Tibial nerve (tissue), 4 donors: ENCODE measurements around the gene WSCD2. TPM values are rescaled to one million over a fixed set of nuclear protein-coding genes. Genes with fewer than 3 reads are reported as not detected.

Experiments used
- DNase-seq, 2 donors: peaks; one replicate each; pipeline ENCODE4 v3.0.0-alpha.2; 2019; ENCODE audit warnings: low spot score in 2 of 2
- H3K27ac ChIP-seq, 4 donors: fragments of 200-600 bp; sonication (generic) in 3 of 4; one replicate each; pipeline ENCODE4 v1.5.1; 2017 to 2019; ENCODE audit warnings: mild to moderate bottlenecking in 1 of 4
- H3K27me3 ChIP-seq, 2 donors: fragments of 200-600 bp; sonication (generic) in 1 of 2; one replicate each; pipeline versions ENCODE4 v1.5.1 to v1.6.0; 2017 to 2019
- H3K36me3 ChIP-seq, 3 donors: fragments of 200-600 bp; sonication (generic); one replicate each; pipeline ENCODE4 v1.5.1; 2018 to 2019
- H3K4me1 ChIP-seq, 4 donors: fragments of 200-600 bp; sonication (generic) in 3 of 4; one replicate each; pipeline ENCODE4 v1.5.1; 2017 to 2019
- H3K4me3 ChIP-seq, 4 donors: fragments of 200-600 bp; sonication (generic) in 3 of 4; one replicate each; pipeline ENCODE4 v1.5.1; 2017 to 2019; ENCODE audit warnings: mild to moderate bottlenecking in 1 of 4, moderate library complexity in 1 of 4
- H3K9me3 ChIP-seq, 4 donors: fragments of 200-600 bp; sonication (generic) in 3 of 4; one replicate each; pipeline ENCODE4 v1.5.1; 2017 to 2019
- EP300 ChIP-seq, 2 donors: sonication (generic); formaldehyde crosslinking; IDR thresholded peaks; one replicate each; pipeline ENCODE4 v1.6.1; 2017; ENCODE audit warnings: antibody characterized with exemption in 2 of 2, mild to moderate bottlenecking in 1 of 2
- POLR2A ChIP-seq, 2 donors: fragments of 450-650 bp; IDR thresholded peaks; one replicate each; pipeline ENCODE4 v1.6.1; 2017; ENCODE audit warnings: antibody characterized with exemption in 2 of 2, mild to moderate bottlenecking in 2 of 2, moderate library complexity in 2 of 2
- WGBS, 2 donors: methylation state at CpG; one replicate each; pipeline ENCODE4 v1.1.5; 2018; 5-methylcytosine and 5-hydroxymethylcytosine counted together
- total RNA-seq, 4 donors: library from RNA; depleted of rRNA; stranded (reverse); fragments of >200 nt; gene quantifications; one replicate each; pipeline ENCODE4 v1.1.0, GENCODE V29; 2016
- TF ChIP-seq, protein P1 (sequence below), 5 experiments: fragments of 200-600 bp in 3 of 5; fragments of 450-650 bp in 2 of 5; sonication (generic) in 3 of 5; IDR thresholded peaks; one replicate each; pipeline ENCODE4 v1.5.1; 2016 to 2019; ENCODE audit warnings: antibody characterized with exemption in 5 of 5, mild to moderate bottlenecking in 3 of 5, moderate library complexity in 2 of 5

The WSCD2 gene
- total RNA-seq, 4 donors from 2014 or later: 4.2 to 38.9 (median 20.8) TPM

DNA sequence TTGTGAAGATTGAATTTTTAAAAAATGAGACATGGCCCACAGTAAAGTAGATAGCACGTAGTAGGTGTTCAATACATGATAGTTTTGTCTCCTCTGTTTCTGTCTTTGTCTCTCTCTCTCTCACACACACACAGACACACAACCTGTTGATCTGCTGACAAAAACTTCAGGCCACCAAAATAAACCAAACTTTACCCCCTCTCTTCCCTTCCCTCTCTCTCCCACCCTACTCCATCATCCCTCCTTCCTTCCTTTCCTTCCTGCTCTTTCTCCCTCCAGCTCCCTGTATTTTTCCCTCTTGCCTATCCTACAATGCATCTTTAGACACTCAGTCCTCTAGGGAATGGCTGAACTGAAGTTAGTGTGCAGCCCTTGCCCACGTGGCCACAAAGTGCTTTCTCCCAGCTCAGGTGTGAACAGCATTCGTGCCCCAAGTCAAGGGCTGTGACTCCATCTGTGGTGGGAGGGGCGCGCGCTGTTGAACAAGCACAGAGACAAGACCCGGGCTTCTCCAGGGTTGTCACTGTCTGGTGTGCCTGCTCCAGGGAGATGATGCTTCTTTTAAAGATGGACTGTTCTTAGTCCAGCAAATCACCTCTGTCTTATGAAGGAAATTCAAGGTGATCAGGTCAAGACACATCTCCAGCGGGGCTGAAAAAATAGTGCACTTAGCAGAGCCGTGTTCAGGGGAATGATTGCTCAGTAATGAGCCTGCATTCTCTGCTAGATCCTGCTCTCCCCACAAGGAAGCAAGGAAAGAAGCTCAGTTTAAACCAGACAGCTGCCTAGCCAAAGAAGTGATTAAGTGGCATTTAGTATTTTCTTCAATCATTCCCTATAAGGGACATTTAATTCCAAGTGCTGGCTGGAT is 75.3 kb downstream of the WSCD2 start:
- no peak for TF ChIP-seq POLR2A (IDR thresholded peaks at IDR 0.05)
- TF ChIP-seq, protein P1, sequence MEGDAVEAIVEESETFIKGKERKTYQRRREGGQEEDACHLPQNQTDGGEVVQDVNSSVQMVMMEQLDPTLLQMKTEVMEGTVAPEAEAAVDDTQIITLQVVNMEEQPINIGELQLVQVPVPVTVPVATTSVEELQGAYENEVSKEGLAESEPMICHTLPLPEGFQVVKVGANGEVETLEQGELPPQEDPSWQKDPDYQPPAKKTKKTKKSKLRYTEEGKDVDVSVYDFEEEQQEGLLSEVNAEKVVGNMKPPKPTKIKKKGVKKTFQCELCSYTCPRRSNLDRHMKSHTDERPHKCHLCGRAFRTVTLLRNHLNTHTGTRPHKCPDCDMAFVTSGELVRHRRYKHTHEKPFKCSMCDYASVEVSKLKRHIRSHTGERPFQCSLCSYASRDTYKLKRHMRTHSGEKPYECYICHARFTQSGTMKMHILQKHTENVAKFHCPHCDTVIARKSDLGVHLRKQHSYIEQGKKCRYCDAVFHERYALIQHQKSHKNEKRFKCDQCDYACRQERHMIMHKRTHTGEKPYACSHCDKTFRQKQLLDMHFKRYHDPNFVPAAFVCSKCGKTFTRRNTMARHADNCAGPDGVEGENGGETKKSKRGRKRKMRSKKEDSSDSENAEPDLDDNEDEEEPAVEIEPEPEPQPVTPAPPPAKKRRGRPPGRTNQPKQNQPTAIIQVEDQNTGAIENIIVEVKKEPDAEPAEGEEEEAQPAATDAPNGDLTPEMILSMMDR (IDR thresholded peaks at IDR 0.05): no peak
- no peak for TF ChIP-seq EP300 (IDR thresholded peaks at IDR 0.05)
- WGBS, 2 donors: 75 to 78% methylated on average over 9 of the region's 9 CpGs

DNA sequence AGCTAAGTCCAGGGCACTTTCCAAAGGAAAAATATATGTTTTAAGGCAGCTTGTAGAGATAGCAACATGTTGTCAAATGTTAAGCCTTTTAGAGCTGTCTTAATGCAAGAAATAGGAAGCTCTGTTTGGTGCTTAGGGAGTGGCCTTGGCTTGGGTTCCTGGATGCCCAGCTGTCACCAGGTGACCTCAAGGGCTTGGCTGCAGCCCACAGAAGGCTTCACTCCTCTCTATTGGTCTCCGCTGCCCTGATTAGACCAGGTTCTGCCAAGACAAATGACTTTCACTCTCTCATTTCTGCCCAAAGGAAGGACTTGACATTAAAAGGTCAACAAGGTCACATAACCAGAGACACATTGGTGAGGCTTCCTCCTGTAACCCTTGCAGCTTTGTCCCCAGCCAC is 76.8 kb downstream of the WSCD2 start:
- no peak for TF ChIP-seq EP300 (IDR thresholded peaks at IDR 0.05)
- TF ChIP-seq POLR2A (IDR thresholded peaks at IDR 0.05): no peak
- TF ChIP-seq, protein P1 (IDR thresholded peaks at IDR 0.05): no peak
- H3K27me3 ChIP-seq: no peaks in the 10 kb centered on the region
- H3K9me3 ChIP-seq: peaks cover 0 to 10% (median 0%) of the 10 kb centered on the region in 4 donors
- 64 to 75% methylated on average over 1 of the region's 1 CpG for WGBS, 2 donors
- H3K4me1 ChIP-seq: no peaks in the 10 kb centered on the region
- no peaks in the 10 kb centered on the region for H3K36me3 ChIP-seq
- no peak for DNase-seq
- H3K4me3 ChIP-seq: no peak overlapping the region
- no peak overlapping the region for H3K27ac ChIP-seq

More for the DNA sequence above, 75.3 kb downstream of the WSCD2 start:
- no peak overlapping the region for H3K27ac ChIP-seq
- no peaks in the 10 kb centered on the region for H3K36me3 ChIP-seq
- H3K4me1 ChIP-seq: no peaks in the 10 kb centered on the region
- no peak for DNase-seq
- H3K4me3 ChIP-seq: no peak overlapping the region
- H3K27me3 ChIP-seq: no peaks in the 10 kb centered on the region
- H3K9me3 ChIP-seq: peaks cover 0 to 10% (median 0%) of the 10 kb centered on the region in 4 donors

DNA sequence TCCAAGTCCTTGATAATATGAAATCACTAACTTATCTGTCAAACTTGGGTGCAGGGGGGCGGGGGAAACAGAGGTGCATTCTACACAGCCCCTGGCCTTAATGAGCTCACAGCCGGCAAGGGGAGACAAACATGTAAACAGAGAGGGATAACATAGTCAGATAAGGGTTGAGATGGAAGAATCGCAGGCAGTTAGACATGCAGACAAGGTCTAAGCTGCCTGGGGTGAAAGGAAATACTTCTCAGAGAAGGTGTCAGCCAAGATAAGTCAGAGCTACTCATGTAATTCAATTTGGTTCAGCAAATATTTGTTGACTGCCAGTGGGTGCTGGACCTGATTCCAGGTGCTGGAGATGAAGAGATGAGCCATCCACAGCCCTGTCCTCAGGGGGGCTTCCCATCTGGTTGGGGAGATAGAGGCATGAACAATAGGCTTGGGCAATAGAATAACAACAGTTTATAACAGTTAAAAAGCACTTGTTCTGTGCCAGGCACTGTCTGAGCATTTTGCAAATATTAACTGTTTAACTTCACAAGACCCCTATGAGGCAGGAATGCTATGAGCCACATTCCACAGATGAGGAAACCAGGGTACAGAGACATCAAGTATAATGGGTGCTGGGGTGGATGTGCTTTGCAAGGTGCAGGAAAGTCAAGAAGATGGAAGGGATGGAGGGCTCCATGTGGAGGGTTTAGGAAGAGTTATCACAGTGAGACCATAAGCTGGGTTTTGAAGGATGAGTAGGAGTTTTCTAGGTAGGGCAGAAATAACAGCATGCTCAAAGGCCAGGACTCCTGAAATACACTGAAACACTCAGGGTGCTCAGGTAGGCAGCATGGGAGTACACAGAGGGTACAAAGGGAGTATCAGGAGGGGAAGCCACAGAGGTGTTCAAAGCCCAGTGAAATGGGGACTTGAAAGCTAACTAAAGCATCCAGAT is 79.0 kb downstream of the WSCD2 start:
- no peak for DNase-seq
- Histone ChIP-seq H3K36me3 (no peaks in the 10 kb centered on the region), H3K27me3 (no peaks in the 10 kb centered on the region), H3K4me3 (no peak overlapping the region), H3K27ac (no peak overlapping the region), H3K9me3 (peaks cover 0 to 9% (median 0%) of the 10 kb centered on the region in 4 donors), H3K4me1 (no peaks in the 10 kb centered on the region)
- TF ChIP-seq EP300 (IDR thresholded peaks at IDR 0.05): no peak
- TF ChIP-seq POLR2A (IDR thresholded peaks at IDR 0.05): no peak
- TF ChIP-seq, protein P1 (IDR thresholded peaks at IDR 0.05): no peak
- WGBS, 2 donors: 45 to 49% methylated on average over 3 of the region's 3 CpGs

DNA sequence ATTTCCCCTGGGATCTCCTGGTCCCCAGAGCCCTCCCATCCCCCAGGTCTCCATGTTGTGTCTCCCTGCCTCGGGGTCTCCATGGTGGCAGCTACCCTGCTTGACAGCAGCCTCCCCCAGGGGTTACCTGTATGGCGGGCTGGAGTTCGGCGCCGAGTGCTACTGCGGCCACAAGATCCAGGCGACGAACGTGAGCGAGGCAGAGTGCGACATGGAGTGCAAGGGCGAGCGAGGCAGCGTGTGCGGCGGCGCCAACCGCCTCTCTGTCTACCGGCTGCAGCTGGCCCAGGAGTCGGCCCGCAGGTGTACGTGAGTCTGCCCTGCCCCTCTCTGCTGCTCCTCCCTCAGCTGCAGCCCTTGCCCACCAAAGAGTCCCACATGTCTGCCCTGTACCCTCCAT is 80.9 kb downstream of the WSCD2 start:
- no peak overlapping the region for H3K27ac ChIP-seq
- no peak for DNase-seq
- no peaks in the 10 kb centered on the region for H3K9me3 ChIP-seq
- H3K27me3 ChIP-seq: no peaks in the 10 kb centered on the region
- H3K4me1 ChIP-seq: no peaks in the 10 kb centered on the region
- H3K36me3 ChIP-seq: no peaks in the 10 kb centered on the region
- TF ChIP-seq POLR2A (IDR thresholded peaks at IDR 0.05): no peak
- TF ChIP-seq, protein P1 (IDR thresholded peaks at IDR 0.05): no peak
- TF ChIP-seq EP300 (IDR thresholded peaks at IDR 0.05): no peak
- 83 to 91% methylated on average over 19 to 20 of the region's 22 CpGs for WGBS, 2 donors
- H3K4me3 ChIP-seq: no peak overlapping the region
